WI38 (cell line): ENCODE measurements around the gene REEP3.

ENCODE experiments used
- H3K4me3 ChIP-seq: 2 replicates; pipeline ENCODE4 v1.5.1; 2011; ENCODE audit warnings: low read depth, mild to moderate bottlenecking, control low read depth, low read length
- CTCF ChIP-seq: IDR thresholded peaks from 2 replicates; pipeline ENCODE4 v1.5.1; 2012; ENCODE audit warnings: low read depth, mild to moderate bottlenecking, control low read depth, low read length

The REEP3 gene

GRCh38 chr10:63549810-63550209 lies 28.6 kb downstream of the REEP3 start:
- TF ChIP-seq CTCF, result no peak
- H3K4me3 ChIP-seq, result no peak overlapping the region

- no peak for TF ChIP-seq CTCF
Measured at GRCh38 chr10:63553031-63553430, 31.8 kb downstream of the REEP3 start.

GRCh38 chr10:63553473-63553872 lies 32.3 kb downstream of the REEP3 start:
- no peak for TF ChIP-seq CTCF
- 0 out of 2 replicates have a peak overlapping the region, but pooled peaks have one; percentile 11 for H3K4me3 ChIP-seq

More at GRCh38 chr10:63553031-63553430, 31.8 kb downstream of the REEP3 start:
- H3K4me3 ChIP-seq, result no peak overlapping the region

- H3K4me3 ChIP-seq, result no peak overlapping the region
- TF ChIP-seq CTCF, result no peak
Measured at GRCh38 chr10:63554657-63555056, 33.5 kb downstream of the REEP3 start.

- no peak overlapping the region for H3K4me3 ChIP-seq
- TF ChIP-seq CTCF, result no peak
Measured at GRCh38 chr10:63555330-63555729, 34.1 kb downstream of the REEP3 start.

- no peak overlapping the region for H3K4me3 ChIP-seq
- no peak for TF ChIP-seq CTCF
Measured at GRCh38 chr10:63558132-63558784, 37.1 kb downstream of the REEP3 start.

GRCh38 chr10:63561341-63561740 lies 40.1 kb downstream of the REEP3 start:
- no peak overlapping the region for H3K4me3 ChIP-seq
- no peak for TF ChIP-seq CTCF
